ENCODE measurements around the gene DZANK1.
"Not testable (repeated sequence)": the region's sequence is repeated elsewhere in the genome, so short reads cannot be mapped to it uniquely, and the experiment has no call there.

The DZANK1 gene

GRCh38 chr20:18436847-18437246 lies 30.0 kb downstream of the DZANK1 start:
- no peak for DNase-seq

DNA sequence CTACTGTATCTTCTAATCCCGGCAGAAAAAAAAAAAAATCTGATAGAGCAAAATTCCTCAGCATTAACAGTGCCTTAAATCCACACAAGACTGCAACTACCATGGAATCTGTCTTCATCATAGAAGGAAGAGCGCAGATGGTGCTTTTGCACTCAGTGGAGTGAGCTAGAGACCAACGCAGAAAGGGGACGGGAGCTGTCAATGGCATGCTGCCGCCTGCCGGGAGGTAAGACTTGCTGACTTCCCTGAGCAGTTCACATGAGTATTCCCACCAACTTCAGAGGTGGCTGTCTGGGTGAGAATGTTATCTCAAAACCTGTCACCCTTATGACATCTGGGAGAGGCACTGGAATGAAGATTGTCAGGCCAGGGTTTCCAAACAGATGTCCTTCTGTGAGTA lies 35.6 kb downstream of the DZANK1 start:
- DNase-seq = peak; percentile 2

DNA sequence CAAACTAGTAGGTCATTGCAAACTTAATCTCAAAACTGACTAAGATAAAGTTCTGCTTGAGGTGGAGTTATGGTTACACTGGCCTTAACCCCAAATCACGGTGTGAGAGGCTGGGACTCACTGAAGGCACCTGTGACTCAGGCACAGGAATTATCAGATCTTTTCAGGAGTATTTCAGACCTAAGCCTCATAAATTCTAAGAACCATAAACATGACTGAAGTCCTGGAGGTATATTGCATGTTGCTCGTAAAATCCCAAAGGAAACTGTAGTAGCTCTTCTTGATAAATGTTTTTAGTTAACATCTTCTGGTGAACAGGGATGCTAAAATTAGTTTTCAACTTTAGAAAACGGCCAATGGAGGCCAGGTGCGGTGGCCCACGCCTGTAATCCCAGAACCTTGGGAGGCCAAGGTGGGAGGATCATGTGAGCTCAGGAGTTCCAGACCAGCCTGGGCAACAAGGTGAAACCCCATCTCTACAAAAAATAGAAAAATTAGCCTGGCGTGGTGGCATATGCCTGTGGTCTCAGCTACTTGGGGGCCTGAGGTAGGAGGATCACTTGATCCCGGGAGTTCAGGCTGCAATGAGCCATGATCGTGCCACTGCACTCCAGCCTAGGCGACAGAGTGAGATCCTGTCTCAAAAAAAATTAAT lies 36.5 kb downstream of the DZANK1 start:
- DNase-seq = no peak

DNA sequence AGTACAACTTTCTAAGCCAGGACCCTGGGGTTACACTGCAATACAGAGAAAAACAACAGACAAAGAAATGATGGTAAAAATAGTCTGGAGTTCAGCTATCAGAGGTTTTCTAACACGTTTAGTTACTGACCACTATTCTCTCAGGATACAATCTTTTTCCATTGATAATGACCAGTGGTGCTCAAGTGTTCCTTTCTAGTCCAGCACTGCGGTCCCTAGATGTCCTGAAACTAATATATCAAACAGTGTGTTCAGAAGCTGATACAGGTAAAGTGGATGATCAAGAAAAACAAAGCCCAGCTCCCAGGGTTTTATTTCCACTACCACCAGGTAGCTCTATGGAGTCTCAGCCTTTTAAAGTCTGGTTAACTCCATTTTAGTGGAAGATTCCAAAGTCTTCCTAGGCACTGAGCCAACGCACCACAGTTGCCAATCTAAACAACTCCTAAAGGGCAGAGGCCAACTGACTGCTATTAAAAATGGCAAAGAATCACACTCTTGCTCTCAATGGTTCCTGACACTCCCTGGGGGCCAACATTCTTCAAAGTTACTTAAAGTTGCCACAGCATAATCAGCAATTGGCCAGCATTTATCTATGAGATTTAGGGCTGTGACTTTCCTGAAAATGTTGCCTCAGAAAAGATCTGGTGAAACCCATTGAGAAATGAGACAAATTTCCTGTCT lies 38.2 kb downstream of the DZANK1 start:
- no peak for DNase-seq

GRCh38 chr20:18427214-18427613 lies 39.6 kb downstream of the DZANK1 start:
- DNase-seq = no peak

DNA sequence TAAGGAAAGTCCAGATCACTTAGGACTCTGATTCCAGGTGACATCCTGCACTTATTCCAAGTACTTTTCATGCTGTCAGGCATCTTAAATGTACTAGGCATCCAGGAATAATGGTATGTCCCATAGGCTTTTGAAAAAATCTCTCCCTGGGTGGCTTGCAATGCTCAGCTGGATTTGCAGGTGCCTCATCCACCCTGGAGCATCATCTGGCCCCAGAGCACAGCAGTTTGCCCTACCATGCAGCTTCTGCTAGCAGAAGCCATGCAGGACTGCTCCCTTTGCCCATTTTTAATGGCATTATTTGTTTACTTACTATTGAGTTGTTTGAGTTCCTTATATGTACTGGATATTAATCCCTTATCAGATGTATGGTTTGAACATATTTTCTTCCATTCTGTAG lies 45.2 kb downstream of the DZANK1 start:
- no peak for DNase-seq

- DNase-seq = no peak
Observed at GRCh38 chr20:18416486-18416885, 50.3 kb downstream of the DZANK1 start.

DNA sequence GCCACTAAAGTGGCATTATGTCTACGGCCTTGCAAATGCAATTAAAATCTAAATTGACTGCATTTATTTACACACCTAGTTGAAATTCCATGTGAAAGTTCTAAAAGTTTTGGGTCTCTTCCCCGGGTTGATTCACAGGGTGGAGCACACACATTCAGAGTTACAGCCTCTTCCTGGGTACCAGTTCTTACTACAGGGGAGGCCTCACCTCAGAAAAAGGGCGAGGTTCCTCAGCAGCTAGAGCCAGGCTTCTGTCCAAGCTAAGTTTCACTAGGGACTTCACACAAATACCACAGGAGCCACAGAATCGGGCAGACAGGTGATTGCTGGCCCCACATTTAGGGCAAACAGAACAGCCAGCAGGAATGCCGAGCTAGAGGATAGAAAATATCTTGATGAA lies 52.7 kb downstream of the DZANK1 start:
- no peak for DNase-seq

GRCh38 chr20:18412221-18412901 lies 54.5 kb downstream of the DZANK1 start:
- DNase-seq = no peak

GRCh38 chr20:18405826-18406225 lies 61.0 kb downstream of the DZANK1 start:
- DNase-seq = no peak

DNA sequence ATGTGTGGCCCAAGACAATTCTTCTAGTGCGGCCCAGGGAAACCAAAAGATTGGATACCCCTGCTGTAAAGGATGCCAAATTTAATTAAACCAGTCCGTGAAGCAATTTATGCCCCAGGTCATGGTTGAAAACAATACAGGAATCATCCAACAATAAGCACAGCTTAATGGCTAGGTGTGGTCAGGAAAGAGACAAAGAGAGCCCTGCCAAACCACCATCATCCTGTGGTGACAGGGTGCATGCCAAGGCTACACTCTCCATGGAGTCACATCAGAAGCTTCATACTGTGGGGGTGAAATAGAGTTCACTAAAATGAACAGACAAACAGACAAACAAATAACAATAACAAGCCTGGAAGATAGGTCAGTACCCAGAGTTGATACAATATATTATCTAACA lies 62.7 kb downstream of the DZANK1 start:
- no peak for DNase-seq

- no peak for DNase-seq
Observed at GRCh38 chr20:18403269-18403668, 63.6 kb downstream of the DZANK1 start.

DNA sequence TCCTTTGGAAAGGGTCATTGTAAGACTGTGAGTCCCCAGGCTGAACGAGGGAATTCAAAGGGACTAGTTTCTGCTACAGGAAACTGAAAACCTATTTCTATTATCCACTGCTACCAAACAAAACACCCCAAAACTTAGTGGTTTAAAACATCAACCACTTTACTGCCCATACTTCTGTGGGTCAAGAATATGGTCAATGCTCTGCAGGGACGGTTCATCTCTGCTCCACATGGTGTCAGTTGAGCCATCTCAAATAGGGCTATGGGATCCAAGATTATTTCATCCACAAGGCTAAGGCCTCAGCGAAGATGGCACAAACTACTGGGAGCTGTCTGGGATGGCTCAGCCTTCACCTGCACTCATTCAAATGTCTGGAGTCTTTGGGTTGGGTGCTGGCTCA lies 65.5 kb downstream of the DZANK1 start:
- DNase-seq = no peak

GRCh38 chr20:18400460-18400859 lies 66.4 kb downstream of the DZANK1 start:
- DNase-seq = no peak

DNA sequence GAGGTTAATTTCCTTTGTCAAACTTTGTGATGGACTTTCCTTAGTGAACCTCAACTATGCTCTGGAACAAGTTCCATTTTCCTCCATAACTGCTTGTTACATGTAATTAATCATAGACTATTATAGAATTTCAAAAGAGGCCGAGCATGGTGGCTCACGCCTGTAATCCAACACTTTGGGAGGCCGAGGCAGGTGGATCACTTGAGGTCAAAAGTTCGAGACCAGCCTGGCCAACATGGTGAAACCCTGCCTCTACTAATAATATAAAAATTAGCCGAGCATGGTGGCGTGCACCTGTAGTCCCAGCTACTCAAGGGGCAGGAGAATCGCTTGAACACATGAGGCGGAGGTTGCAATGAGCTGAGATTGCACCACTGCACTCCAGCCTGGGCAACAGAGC lies 68.1 kb downstream of the DZANK1 start:
- not testable (repeated sequence) for DNase-seq

DNA sequence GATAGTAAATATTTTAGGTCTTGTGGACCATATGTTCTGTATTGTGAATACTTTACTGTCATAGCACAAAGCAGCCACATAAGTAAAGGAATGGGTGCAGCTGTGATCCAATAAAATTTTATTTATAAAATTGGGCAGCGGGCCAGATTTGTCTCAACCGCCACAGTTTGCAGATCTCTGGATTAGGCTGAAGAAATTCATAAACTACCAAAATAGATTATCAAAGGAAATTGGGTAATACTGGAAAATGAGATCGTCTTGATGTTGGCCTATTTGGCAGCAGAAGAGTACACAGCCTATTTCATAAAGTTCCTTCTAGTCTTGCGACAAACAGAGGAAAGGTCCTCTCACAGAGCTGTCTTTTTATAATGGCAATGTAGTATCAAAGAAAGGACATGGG lies 69.8 kb downstream of the DZANK1 start:
- DNase-seq = no peak

DNA sequence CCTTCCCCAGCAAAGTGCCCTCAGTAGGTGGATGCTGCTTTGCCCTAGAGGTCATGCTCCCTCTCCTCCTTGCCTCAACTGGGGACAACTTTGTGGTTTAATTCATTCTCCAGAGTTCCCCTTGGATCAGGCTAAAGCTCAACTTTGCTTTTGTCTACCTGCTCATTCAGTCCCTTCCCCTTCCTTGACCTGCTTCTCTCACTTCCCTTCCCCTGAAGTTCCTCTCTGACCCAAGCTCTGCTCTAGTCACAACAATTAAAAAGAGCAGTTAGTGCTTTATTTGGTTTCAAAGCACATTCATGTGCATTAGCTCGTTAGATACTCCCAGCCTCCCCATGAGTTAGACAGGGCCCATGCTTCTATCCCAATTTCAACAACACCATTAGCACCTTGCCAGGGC lies 71.3 kb downstream of the DZANK1 start:
- no peak for DNase-seq

DNA sequence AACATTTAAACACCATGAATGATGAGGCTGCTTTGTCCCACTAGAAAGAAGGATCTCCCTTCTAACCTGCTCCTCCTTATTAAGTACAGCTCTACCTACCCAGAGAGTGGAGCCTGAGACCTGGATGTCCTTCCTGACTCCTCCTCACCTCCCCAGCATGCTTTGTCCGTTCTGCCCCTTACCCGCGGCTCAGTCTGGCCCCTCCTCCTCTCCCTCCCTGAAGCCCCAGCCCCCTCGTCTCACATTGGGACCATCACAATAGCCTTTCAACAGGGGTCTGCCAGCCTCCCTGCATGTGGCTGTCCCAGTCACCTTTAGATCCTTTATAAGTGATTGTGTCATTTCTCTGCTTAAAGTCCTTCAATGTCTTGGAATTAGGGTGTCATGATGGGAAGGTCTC lies 72.5 kb downstream of the DZANK1 start:
- DNase-seq = no peak

- no peak for DNase-seq
Observed at GRCh38 chr20:18391686-18392085, 75.1 kb downstream of the DZANK1 start.

DNA sequence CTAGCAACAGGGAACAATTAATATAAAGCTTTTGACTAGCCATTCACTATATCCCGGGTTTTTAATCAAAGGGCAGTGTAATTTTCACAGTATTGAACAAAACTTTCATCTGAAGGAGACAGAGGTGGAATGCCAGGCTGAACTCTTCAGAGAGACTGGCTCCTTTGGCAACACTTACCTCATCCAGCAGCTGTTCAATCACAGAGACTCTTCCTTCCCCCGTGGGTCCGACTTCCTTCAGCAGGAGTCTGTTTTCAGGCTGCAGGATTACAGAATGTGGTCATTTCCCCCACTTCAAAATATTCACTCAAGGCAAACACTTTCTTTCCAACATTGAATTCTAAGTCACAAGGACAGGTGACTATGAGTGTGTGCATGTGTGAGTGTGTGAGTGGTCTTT lies 76.6 kb downstream of the DZANK1 start:
- DNase-seq = no peak

- DNase-seq = peak; percentile 52
Observed at GRCh38 chr20:18388860-18389259, 78.0 kb downstream of the DZANK1 start.

GRCh38 chr20:18380908-18381529 lies 85.8 kb downstream of the DZANK1 start:
- DNase-seq = no peak

GRCh38 chr20:18377896-18378481 lies 88.8 kb downstream of the DZANK1 start:
- no peak for DNase-seq

All from fibroblast of skin of abdomen (primary cell).